HG03354 (cell line): ENCODE results near the gene VKORC1.

ENCODE experiments used
- ATAC-seq: cut with Tn5 transposase; IDR thresholded peaks from one replicate; pipeline ENCODE4 v1.9.1; 2021; ENCODE audit warnings: mild to moderate bottlenecking; ENCODE audit not compliant: unreplicated experiment, poor library complexity, severe bottlenecking

Gene VKORC1

GRCh38 chr16:31130899-31131298 is 36.3 kb upstream of the VKORC1 start:
- ATAC-seq, result no peak

GRCh38 chr16:31130336-31130891 is 35.8 kb upstream of the VKORC1 start:
- no peak for ATAC-seq

DNA sequence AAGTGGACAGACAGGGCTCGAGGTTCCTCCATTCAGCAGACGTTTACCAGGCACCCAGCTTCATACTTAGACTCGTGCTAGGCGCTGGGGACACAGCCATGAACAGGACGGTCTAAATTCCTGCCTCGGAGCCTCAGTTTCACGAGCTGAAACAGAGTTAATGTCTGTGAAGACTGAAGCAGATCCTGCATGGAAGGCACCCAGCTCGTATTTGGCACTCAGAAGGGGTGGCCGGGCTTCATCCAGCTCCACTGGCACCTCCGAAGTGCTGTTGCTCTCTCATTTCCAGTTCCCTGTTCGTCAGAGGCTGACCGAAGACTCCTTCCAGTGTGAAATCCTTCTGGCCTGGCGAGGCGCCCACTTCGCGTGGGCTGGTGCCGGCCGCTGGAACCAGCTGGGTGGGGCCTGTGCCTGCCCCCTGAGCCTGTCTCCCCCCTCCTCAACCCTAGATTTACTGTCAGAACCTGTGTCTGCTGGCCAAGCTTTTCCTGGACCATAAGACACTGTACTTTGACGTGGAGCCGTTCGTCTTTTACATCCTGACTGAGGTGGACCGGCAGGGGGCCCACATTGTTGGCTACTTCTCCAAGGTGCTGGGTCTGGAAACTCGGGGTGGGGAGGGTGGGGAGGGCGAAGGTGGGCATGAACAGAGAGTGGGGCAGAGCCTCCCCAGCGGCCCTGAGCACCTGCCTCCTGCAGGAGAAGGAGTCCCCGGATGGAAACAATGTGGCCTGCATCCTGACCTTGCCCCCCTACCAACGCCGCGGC is 35.2 kb upstream of the VKORC1 start:
- no peak for ATAC-seq

DNA sequence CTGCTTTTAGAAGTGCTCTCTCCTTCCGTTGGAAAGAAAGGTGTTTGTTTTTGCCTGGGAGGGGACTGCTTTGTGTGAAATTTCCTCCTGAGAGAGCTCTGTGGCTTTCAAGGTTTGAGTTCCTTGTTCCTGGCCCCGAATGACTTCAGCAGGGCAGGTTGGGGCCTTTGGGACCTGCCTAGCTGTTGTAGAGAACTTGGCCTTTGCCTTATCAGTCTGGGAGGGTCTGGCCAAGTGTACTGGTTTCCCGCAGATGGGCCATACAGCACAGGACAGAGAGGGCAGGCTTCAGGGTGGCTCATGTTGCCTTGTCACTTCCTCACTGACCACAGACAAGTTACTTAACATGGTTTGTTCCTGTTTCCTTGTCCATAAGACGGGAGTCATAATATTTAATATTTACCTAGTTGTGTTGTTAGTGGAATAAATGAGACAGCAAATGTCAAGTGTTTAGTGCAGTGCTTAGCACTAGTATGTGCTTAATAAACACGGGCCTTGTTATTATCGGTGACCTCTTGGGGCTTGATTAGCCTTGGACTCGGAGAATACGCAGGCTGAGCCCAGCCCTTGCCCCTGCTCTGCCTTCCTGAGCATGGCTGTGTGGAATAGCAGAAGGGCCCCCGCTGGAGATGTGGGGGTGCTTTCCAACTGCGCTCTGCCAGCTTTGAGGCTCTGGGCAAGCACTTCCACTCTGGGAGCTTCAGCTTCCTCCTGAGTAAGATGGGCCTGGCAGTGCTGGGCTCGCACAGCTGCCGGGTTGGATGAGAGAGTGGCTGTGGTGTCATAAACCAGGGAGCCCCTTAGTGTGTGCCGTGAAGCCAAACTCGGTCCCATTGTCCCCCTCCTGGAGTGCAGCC is 34.3 kb upstream of the VKORC1 start:
- ATAC-seq, result no peak

GRCh38 chr16:31127182-31127581 is 32.6 kb upstream of the VKORC1 start:
- no peak for ATAC-seq

DNA sequence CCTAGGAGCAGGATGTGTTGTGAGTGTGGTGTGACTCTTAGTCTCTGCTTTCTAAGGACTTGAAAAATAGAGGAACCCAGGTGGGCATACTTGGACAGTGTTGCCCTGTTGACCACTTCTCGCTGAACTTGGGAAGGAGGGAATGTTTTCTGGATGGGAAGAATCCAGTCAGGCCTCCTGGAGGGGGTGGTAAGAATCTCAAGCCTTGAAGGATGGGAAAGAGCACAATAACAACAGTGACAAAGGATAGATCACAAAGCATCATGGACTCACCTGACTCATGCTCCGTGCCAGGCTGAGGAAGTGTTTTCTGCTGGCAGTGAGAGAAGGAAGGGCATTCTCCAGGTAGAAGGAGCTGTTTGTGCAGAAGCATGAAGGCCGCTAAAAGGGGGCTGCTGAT is 31.2 kb upstream of the VKORC1 start:
- no peak for ATAC-seq

DNA sequence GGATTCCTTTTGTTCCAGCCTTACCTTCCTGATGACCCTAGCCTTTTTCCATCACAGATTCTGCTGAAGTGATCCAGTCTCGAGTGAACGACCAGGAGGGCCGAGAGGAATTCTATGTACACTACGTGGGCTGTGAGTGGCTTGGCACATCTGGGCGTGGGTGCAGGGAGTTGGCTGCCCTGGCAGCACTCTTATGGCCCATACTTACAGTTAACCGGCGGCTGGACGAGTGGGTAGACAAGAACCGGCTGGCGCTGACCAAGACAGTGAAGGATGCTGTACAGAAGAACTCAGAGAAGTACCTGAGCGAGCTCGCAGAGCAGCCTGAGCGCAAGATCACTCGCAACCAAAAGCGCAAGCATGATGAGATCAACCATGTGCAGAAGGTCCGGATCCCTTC is 25.5 kb upstream of the VKORC1 start:
- ATAC-seq, result no peak

DNA sequence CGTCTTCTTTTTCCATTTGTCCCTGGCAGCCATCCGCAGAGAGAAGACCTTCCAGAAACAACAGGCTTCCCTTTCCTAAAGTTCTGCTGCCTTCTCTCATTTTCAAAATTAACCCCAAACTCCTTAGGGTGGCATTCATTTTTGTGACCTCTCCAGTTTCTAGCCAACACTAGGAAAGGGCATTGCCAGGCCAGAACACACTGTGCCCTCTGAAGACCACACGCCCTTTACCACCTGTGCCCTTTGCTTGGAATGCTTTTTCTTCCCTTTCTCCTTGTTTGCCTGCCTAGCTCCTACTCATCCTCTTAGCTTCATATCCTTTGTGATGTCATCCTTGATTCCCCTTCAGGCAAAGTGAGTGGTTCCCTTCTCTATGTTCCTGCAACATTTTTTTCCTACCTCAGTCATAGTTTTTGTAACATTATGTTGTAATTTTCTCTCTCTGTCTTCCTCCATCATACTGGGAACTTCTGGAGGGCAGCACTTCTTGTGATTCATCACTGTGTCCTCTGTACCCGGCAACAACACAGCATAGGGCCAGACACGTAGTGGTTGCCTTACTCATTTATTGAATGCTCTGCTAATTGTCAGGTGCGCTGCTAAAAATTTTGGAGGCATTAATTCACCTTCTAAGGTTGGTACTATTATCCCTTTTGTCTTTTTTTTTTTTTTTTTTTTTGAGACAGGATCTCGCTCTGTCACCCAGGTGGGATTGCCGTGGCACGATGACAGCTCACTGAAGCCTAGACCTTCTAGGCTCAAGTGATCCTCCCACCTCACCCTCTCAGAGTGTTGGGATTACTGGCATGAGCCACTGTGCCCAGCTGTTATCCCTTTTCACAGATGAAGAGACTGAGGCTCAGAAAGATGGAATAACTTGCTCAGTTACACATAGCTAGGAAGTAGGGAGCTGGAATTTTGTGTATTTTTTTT is 23.9 kb upstream of the VKORC1 start:
- no peak for ATAC-seq

GRCh38 chr16:31117384-31118222 is 23.0 kb upstream of the VKORC1 start, which contains the start of gene KAT8:
Gene KAT8, plus strand, starts transcription at chr16:31117664. Its CDS starts 18 bp downstream, at chr16:31117682.
- peak; percentile 91 for ATAC-seq

GRCh38 chr16:31114468-31114867 is 19.9 kb upstream of the VKORC1 start:
- ATAC-seq, result no peak

GRCh38 chr16:31113121-31114120 is 18.8 kb upstream of the VKORC1 start:
- no peak for ATAC-seq

DNA sequence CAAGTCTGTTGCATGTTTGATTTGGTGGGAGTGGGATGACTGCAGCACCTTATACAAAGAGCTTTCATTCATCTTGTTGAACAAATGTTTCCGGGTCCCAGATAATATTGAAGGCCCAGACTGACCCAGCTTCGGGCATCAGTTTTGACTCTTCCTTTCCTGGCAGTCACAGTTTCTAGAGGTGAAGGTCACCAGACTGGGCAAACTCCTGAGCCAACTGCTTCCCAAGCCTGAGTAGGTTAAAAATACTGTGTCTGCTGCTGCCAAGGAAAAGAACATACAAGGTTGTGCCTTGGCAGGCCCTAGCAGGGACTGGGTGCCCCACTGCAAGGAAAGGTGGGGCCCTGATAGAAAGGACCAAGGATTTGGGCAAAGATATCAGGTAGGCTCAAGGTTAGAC is 18.1 kb upstream of the VKORC1 start:
- no peak for ATAC-seq

DNA sequence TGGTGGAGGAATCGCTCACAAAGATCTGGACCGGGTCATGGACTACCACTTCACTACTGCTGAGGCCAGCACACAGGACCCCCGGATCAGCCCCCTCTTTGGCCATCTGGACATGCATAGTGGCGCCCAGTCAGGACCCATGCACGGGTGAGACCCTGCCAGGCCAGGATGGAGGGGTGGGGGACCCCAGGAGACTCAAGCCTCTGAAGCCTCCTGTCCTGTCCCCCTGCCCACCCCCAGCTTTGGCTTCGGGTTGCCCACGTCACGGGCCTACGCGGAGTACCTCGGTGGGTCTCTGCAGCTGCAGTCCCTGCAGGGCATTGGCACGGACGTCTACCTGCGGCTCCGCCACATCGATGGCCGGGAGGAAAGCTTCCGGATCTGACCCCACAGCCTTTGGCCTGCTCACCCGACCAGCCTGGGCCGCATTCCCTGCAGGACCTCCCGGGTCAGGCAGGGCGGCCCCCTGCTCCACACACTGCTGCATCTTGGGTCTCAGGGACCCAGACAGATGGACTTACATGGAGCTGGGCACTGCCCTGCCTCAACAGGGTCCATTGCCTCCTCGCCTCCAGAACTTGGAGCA is 17.4 kb upstream of the VKORC1 start:
- no peak for ATAC-seq

GRCh38 chr16:31110106-31111034 is 15.8 kb upstream of the VKORC1 start:
- no peak for ATAC-seq

- ATAC-seq, result no peak
Observed at GRCh38 chr16:31109622-31110021, 15.0 kb upstream of the VKORC1 start.
